RWPE2 (cell line): ENCODE measurements around the gene PDE4DIP.
"Not testable (repeated sequence)": the region's sequence is repeated elsewhere in the genome, so short reads cannot be mapped to it uniquely, and the experiment has no call there.

Source experiments
- ATAC-seq: fragments of 200-7000 bp; cut with Tn5 transposase; 3 replicates; pipeline ENCODE4 v1.9.1; 2021; ENCODE audit warnings: low read depth
- DNase-seq: peaks from one replicate; pipeline ENCODE4 v3.0.0-alpha.2; 2020; ENCODE audit warnings: low spot score
- H3K27ac ChIP-seq: fragments of 450-650 bp; 2 replicates; pipeline ENCODE4 v1.5.1; 2017; ENCODE audit warnings: mild to moderate bottlenecking; ENCODE audit not compliant: poor library complexity, severe bottlenecking
- H3K27me3 ChIP-seq: fragments of 250-450 bp; sonication (Bioruptor Pico); 2 replicates; pipeline ENCODE4 v1.5.1; 2021; ENCODE audit warnings: mild to moderate bottlenecking, moderate library complexity; ENCODE audit not compliant: insufficient read depth, poor library complexity, severe bottlenecking
- H3K36me3 ChIP-seq: fragments of 250-450 bp; sonication (Bioruptor Pico); 2 replicates; pipeline ENCODE4 v1.5.1; 2020; ENCODE audit warnings: low read depth, mild to moderate bottlenecking, moderate library complexity
- H3K4me1 ChIP-seq: fragments of 250-450 bp; sonication (Bioruptor Pico); 2 replicates; pipeline ENCODE4 v1.5.1; 2021; ENCODE audit warnings: mild to moderate bottlenecking, moderate library complexity; ENCODE audit not compliant: insufficient read depth, poor library complexity, severe bottlenecking
- H3K4me3 ChIP-seq: fragments of 250-450 bp; sonication (Bioruptor Pico); 2 replicates; pipeline ENCODE4 v1.5.1; 2021; ENCODE audit warnings: mild to moderate bottlenecking, moderate library complexity; ENCODE audit not compliant: severe bottlenecking
- H3K9me3 ChIP-seq: fragments of 250-450 bp; sonication (Bioruptor Pico); 2 replicates; pipeline ENCODE4 v1.5.1; 2021; ENCODE audit warnings: mild to moderate bottlenecking, moderate library complexity; ENCODE audit not compliant: severe bottlenecking

PDE4DIP gene

DNA sequence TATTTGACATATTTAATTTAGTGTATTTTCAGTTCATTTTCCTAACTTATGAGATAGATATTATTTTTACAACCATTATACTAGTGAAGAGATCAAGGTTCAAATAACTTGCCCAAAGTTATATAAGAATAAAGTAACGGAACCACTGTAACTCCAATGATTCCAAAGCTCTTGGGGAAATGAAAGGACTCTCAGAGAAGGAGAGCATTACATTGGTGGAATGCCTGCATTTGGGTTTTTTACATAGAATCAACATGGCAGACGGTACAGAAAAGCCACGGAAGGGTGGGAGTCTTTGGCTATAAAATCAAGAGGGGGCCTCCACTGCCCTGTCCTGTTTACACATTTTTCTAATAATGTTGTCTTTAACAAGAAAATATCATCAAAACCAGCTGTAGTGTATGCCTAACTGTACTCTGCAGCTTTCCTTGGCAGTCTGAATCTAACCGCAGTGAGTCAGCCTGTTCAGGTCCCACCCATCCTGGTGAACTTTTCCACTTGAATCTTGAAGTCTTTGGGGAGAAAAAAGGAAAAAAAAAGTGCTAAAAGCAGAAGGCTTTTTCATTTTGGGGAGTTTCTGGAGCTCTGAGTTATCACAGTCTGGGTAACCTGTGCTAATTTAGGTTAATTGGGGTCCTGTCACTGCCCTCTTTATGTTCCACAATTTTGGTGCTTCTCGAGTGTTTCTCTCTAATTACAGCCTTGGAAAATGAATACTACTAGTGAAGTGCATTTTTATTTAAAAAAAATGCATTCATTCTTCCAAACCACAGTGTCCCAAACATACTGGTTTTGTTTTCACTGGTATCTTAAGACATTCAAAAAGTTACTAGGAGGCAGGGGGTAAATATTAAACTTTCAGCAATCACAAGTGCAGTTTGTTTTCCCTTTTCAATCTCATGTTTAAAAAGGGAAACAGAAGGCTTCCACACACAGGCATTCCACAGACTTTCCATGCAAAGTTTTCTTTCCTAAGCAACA is 30.5 kb downstream of the PDE4DIP start:
- peak; percentile 99 for ATAC-seq
- not testable (repeated sequence) for H3K27ac ChIP-seq, DNase-seq, H3K27me3 ChIP-seq, H3K4me1 ChIP-seq, H3K4me3 ChIP-seq, H3K9me3 ChIP-seq, H3K36me3 ChIP-seq

DNA sequence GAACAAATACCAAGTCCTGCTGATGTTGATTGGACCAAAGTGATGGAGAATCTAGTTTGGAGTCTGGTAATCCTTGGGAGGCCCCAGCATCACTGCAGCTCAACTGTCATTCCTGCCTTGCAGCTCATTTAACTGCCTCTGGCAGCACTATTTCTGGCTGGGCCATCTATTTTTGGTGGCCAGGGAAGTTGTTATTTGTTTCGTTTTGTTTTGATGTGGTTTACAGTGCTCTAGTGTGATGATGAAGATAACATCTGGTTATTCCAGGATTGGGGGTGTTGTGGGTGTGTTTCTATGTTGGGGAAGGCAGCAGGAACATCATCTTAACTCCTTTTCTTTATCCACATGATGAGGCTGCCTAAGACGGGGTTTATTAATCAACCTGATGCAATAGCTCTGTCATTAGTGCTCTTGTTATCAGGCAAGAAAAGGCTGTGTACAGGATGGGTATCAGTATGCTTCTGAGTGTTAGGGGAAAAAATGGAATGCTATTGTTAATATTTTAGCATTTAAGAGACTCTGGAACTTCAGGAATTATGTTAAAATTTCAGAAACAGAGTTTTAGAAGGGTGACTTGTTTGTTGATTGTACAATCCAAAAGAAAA is 35.7 kb downstream of the PDE4DIP start:
- not testable (repeated sequence) for H3K4me3 ChIP-seq, DNase-seq, H3K27me3 ChIP-seq, H3K4me1 ChIP-seq, H3K27ac ChIP-seq, H3K36me3 ChIP-seq, ATAC-seq, H3K9me3 ChIP-seq

DNA sequence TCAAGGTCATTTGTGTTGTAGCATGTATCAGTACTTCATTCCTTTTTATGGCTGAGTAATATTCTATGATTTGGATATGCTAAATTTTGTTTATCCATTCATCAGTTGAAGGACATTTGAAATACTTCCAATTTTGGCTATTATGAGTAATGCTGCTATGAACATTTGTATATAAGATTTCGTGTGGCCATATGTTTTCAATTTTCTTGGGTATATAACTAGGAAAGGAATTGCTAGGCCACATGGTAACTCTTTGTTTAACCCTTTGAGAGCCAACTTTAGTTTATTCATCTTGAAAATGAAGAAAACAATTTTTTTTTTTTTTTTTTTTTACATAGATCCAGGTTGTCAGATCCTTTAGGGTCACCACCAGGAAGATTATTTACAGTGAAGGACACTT is 37.0 kb downstream of the PDE4DIP start:
- not testable (repeated sequence) for H3K4me1 ChIP-seq, ATAC-seq, H3K27ac ChIP-seq, H3K4me3 ChIP-seq, H3K9me3 ChIP-seq, H3K36me3 ChIP-seq, DNase-seq, H3K27me3 ChIP-seq

DNA sequence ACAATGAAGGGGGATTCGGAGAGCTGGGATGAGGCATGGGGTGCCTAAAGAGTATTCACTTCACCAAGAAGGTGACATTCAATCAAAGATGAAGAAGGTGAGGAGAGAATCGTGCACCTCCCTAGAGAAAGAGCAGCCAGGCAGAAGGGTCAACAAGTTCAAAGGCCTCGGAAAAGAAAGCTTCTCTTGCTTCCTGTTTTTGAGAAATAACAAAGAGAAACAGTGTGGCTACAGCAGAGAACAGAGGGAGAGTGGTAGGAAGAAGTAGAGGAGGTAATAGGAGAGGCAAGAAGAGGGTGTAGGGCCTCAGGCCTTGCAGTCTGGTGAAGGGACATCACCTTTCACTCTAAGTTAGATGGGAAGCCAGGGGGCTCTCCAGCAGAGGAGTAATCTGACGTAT is 41.0 kb downstream of the PDE4DIP start:
- H3K36me3 ChIP-seq, H3K4me1 ChIP-seq, DNase-seq, H3K4me3 ChIP-seq, H3K27ac ChIP-seq, ATAC-seq, H3K9me3 ChIP-seq, H3K27me3 ChIP-seq: not testable (repeated sequence)

DNA sequence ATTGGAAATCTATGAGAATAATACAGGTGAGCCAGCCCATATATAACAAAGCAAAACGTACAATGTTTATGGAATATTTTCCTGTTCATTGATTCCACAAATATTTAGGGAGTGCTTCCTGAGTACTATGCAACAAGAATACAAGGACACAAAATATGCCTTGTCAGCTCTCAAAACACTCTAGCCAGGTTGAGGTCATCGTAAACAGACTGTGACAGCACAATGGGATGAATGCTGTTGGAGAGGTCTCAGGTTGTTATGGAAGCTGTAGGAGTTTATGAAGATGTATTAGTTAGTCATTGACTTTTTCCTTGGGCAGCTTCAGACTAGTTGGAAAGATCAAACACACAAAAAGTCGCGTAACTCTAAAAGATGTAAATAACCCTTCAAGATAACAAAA is 42.1 kb downstream of the PDE4DIP start:
- not testable (repeated sequence) for H3K27ac ChIP-seq, DNase-seq, H3K36me3 ChIP-seq, H3K27me3 ChIP-seq, ATAC-seq, H3K4me3 ChIP-seq, H3K4me1 ChIP-seq, H3K9me3 ChIP-seq

DNA sequence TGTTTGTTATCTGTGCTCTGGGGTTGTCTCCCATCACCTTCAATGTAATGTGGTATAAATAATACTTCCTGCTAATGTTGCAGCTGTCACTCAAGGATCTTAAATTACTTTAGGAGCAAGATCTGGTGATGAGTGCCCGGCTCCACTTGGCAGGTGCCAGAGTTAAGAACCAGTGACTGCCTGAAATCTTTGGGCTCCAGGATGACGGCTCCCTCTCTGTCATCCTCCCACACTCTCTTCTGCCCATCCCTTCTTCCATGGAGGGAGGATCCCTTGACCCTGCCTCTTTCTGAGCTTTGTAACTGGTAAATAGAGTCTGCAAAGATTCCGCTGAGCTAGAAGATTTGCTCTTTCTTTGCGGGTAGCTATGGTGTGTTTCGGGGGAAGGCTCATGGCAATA is 44.4 kb downstream of the PDE4DIP start:
- not testable (repeated sequence) for H3K27ac ChIP-seq, H3K27me3 ChIP-seq, ATAC-seq, H3K4me3 ChIP-seq, H3K36me3 ChIP-seq, DNase-seq, H3K4me1 ChIP-seq, H3K9me3 ChIP-seq

DNA sequence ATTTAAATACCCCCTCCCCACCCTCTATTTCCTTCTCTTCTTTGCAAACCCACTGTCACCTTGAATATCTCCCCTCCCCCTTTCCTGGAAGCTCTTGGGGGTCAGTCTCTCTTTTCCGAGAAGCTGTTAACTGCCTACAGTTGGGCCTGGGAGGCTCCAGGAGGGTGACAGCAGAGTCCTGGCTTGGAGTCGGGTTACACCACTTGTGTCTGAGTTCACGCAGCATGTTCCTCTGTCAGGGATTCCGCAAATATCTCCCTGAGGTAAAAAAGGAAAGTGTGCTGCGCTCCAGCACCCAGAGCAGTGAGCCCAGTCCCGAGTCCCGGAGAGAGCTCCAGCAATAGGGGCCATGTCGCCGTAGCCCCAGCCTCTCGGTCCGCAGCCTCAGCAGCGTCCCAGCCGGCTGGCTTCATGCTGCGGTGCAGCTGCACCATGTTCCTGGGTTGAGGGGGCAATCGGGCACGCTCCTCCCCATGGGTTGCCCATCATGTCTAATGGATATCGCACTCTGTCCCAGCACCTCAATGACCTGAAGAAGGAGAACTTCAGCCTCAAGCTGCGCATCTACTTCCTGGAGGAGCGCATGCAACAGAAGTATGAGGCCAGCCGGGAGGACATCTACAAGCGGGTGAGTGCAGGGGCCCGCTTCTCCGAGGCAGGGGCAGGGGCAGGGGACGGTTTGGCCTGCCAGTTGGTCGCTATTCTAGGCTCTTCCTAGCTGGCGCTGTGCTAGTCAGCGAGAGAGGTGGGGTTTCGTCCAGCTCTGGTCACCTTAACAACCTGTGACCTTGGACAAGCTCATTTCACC is 45.2 kb downstream of the PDE4DIP start:
- H3K4me1 ChIP-seq, H3K27ac ChIP-seq, H3K9me3 ChIP-seq, DNase-seq, H3K27me3 ChIP-seq, H3K4me3 ChIP-seq, ATAC-seq, H3K36me3 ChIP-seq: not testable (repeated sequence)

DNA sequence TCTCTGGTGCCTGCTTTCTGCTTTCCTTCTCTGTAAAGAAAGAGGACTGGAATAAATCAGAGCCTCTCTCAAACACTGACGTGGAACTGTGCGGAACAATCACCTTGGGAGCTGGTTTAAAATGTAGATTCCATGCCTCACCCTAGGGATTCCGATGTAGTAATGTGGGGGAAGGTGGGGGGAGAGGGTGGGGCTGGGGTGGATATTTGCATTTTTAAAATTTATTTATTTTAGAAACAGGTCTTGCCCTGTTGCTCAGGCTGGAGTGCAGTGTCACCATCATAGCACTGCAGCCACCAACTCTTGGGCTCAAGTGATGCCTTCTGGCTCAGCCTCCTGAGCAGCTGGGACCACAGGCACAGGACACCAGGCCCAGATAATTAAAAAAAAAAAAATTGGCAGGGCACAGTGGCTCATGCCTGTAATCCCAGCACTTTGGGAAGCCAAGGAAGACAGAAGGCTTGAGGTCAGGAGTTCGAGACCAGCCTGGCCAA is 45.9 kb downstream of the PDE4DIP start:
- not testable (repeated sequence) for H3K36me3 ChIP-seq, H3K27me3 ChIP-seq, H3K4me1 ChIP-seq, H3K27ac ChIP-seq, ATAC-seq, H3K4me3 ChIP-seq, H3K9me3 ChIP-seq, DNase-seq

DNA sequence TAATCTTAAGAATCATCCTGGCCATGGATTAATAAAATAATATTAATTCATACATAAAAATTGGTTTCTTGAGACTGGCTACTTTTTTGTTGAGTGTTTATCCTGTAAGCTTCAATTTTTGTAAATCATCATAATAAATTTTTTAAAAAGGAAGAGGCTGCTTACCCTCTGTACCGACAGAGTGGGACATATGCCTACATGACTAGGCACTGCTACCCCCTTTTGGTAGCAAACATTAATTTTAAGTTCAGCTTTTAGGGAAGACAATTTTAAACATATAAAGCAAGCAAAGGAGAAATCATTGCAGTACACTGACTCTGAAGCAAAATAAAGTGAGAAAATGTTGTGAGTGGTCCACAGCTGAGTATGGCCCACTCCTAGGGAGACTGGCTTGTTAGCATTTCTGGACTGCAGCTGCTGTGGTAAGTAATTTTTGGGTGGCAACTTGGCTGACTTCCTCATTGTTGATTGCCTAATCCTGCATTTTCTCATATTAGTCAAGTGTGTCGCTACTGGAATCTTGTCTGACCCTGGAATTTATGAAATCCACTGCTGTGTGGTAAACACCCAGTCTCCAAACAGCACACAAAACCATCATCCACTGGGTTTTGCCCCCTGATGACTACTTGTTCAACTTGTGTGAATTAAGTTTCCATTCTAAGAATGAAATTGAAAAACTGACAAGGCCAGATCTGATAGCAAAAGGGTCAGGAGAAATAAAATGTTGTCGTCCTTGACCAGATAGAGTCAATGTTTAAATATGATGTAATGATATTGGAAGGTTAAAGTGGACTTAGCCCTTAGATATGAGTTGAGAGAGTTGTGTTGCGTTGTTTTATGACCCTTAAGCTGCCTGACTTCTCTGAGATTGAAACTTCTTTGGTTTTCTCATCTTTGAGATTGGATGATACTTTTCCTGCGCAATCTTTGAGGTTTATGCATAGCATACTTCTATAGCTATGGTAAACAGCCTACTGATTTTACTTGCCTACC is 50.4 kb downstream of the PDE4DIP start:
- H3K4me3 ChIP-seq, H3K9me3 ChIP-seq: not testable (repeated sequence)
- peak; percentile 86 for ATAC-seq

DNA sequence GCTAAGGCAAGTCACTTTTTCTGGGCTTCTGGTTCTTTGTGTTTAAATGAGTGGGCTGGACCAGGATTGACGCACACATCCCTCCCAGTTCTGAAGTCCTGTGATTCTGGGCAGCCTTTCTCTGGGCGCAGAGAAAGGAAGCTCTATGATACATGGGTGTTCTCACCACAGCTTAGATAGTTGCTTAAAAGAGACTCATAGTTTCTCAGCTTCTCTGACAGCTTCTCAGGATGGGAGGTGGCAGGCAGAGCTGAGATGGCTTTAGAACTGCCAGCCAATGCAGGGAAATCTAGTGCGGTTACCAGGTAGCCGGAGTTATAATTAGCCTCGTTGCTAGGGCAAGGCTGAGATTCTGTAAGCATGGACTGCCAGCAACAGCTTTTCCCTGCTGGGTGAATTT is 55.8 kb downstream of the PDE4DIP start:
- not testable (repeated sequence) for H3K9me3 ChIP-seq, H3K4me3 ChIP-seq, H3K4me1 ChIP-seq, H3K27ac ChIP-seq, H3K27me3 ChIP-seq, H3K36me3 ChIP-seq, DNase-seq
- peak; percentile 61 for ATAC-seq

More for the DNA sequence above, 50.4 kb downstream of the PDE4DIP start:
- not testable (repeated sequence) for H3K27me3 ChIP-seq, H3K36me3 ChIP-seq, H3K27ac ChIP-seq, H3K4me1 ChIP-seq, DNase-seq
